Hepatocyte (in vitro differentiated cells): Measurements from ENCODE around the gene CACNA1C. TPM values are rescaled to one million over a fixed set of nuclear protein-coding genes. Genes with fewer than 3 reads are reported as not detected.

ENCODE experiments used
- DNase-seq: peaks from one replicate; pipeline ENCODE4 v3.0.0-alpha.2; 2016; ENCODE audit warnings: low spot score
- H2AFZ ChIP-seq: fragments of 200-600 bp; sonication (generic); 2 replicates; pipeline ENCODE4 v1.6.0; 2016; ENCODE audit warnings: antibody characterized with exemption, mild to moderate bottlenecking
- H3K27ac ChIP-seq: fragments of 200-600 bp; sonication (generic); 2 replicates; pipeline ENCODE4 v1.5.1; 2016; ENCODE audit warnings: mild to moderate bottlenecking
- H3K27me3 ChIP-seq: fragments of 200-600 bp; sonication (generic); 2 replicates; pipeline ENCODE4 v1.6.1; 2016
- H3K36me3 ChIP-seq: fragments of 200-600 bp; sonication (generic); replicated peaks from 2 replicates; pipeline ENCODE4 v1.5.1; 2016; ENCODE audit warnings: low read depth; ENCODE audit not compliant: insufficient read depth
- H3K4me1 ChIP-seq: fragments of 200-600 bp; sonication (generic); 2 replicates; pipeline ENCODE4 v1.5.1; 2016; ENCODE audit warnings: mild to moderate bottlenecking, moderate library complexity; ENCODE audit not compliant: insufficient read depth
- H3K4me2 ChIP-seq: fragments of 200-600 bp; sonication (generic); 2 replicates; pipeline ENCODE4 v1.6.0; 2016
- H3K4me3 ChIP-seq: fragments of 200-600 bp; sonication (generic); 2 replicates; pipeline ENCODE4 v1.5.1; 2016; ENCODE audit warnings: mild to moderate bottlenecking
- H3K79me2 ChIP-seq: fragments of 200-600 bp; sonication (generic); 2 replicates; pipeline ENCODE4 v1.6.0; 2017; ENCODE audit warnings: mild to moderate bottlenecking
- H3K9me2 ChIP-seq: fragments of 200-600 bp; sonication (generic); replicated peaks from 2 replicates; pipeline ENCODE4 v1.6.0; 2017; ENCODE audit warnings: mild to moderate bottlenecking; ENCODE audit not compliant: insufficient read depth
- H3K9me3 ChIP-seq: fragments of 200-600 bp; sonication (generic); 2 replicates; pipeline ENCODE4 v1.5.1; 2016; ENCODE audit warnings: low read depth, mild to moderate bottlenecking
- H4K20me1 ChIP-seq: fragments of 200-600 bp; sonication (generic); 2 replicates; pipeline ENCODE4 v1.6.0; 2016; ENCODE audit warnings: mild to moderate bottlenecking; ENCODE audit not compliant: insufficient read depth, poor library complexity, severe bottlenecking
- CTCF ChIP-seq: fragments of 200-600 bp; sonication (generic); IDR thresholded peaks from 2 replicates; pipeline ENCODE4 v1.5.1; 2016; ENCODE audit warnings: antibody characterized with exemption, mild to moderate bottlenecking; ENCODE audit not compliant: poor library complexity
- EZH2 ChIP-seq: fragments of 200-600 bp; sonication (generic); IDR thresholded peaks from 2 replicates; pipeline ENCODE4 v1.6.1; 2016; ENCODE audit warnings: antibody characterized with exemption, mild to moderate bottlenecking, borderline replicate concordance
- EZH2phosphoT487 ChIP-seq: fragments of 200-600 bp; sonication (generic); IDR thresholded peaks from one replicate; pipeline ENCODE4 v1.6.1; 2018; ENCODE audit warnings: antibody characterized with exemption, mild to moderate bottlenecking, low read depth, moderate library complexity; ENCODE audit not compliant: unreplicated experiment, severe bottlenecking
- WGBS: methylation state at CpG from one replicate; pipeline ENCODE4 v1.1.6; 2016; ENCODE audit warnings: low lambda C conversion rate; ENCODE audit errors: missing lambda C conversion rate; 5-methylcytosine and 5-hydroxymethylcytosine counted together
- polyA plus RNA-seq: library from polyadenylated mRNA; unstranded; fragments of >200 nt; fragmentation: Nextera tagmentation; extraction: Ambion mirVana; gene quantifications from 2 replicates; pipeline ENCODE4 v1.2.1, GENCODE V29; 2016
- total RNA-seq: library from RNA; depleted of rRNA; stranded (reverse); fragments of >200 nt; gene quantifications from 2 replicates; pipeline ENCODE4 v1.2.3, GENCODE V29; 2014

The CACNA1C gene
- total and polyA plus RNA-seq, 2 experiments from 2014 or later: 3.2 to 4.0 TPM

GRCh38 chr12:2346416-2346815, 293.6 kb downstream of the CACNA1C start:
- no peak overlapping the region for H3K4me3 ChIP-seq
- no peaks in the 10 kb centered on the region for H3K27me3 ChIP-seq
- H3K4me2 ChIP-seq: no peak overlapping the region
- no peaks in the 10 kb centered on the region for H3K79me2 ChIP-seq
- H4K20me1 ChIP-seq: no peaks in the 10 kb centered on the region
- no peaks in the 10 kb centered on the region for H3K9me3 ChIP-seq
- no peak for TF ChIP-seq CTCF
- no peak overlapping the region for H2AFZ ChIP-seq
- H3K4me1 ChIP-seq: peaks cover 32% of the 10 kb centered on the region
- no peaks in the 10 kb centered on the region for H3K36me3 ChIP-seq
- H3K27ac ChIP-seq: no peak overlapping the region
- no peaks in the 10 kb centered on the region for H3K9me2 ChIP-seq
- no peak for DNase-seq
- WGBS: 61% methylated on average over 5 of the region's 5 CpGs

- Histone ChIP-seq H4K20me1 (no peaks in the 10 kb centered on the region), H3K9me3 (no peaks in the 10 kb centered on the region), H3K4me1 (peaks cover 25% of the 10 kb centered on the region), H3K4me2 (no peak overlapping the region), H3K79me2 (no peaks in the 10 kb centered on the region), H3K36me3 (no peaks in the 10 kb centered on the region), H3K27me3 (no peaks in the 10 kb centered on the region), H3K27ac (no peak overlapping the region), H3K4me3 (no peak overlapping the region), H3K9me2 (no peaks in the 10 kb centered on the region), H2AFZ (no peak overlapping the region)
- WGBS: 81% methylated on average over 6 of the region's 6 CpGs
- TF ChIP-seq EZH2: no peak
- TF ChIP-seq CTCF: no peak
- DNase-seq: no peak
These were observed 294.5 kb downstream of the CACNA1C start for GRCh38 chr12:2347137-2347843.

- H3K4me2 ChIP-seq: no peak overlapping the region
- no peaks in the 10 kb centered on the region for H3K9me3 ChIP-seq
- 85% methylated on average over 19 of the region's 19 CpGs for WGBS
- H3K9me2 ChIP-seq: no peaks in the 10 kb centered on the region
- H3K27me3 ChIP-seq: no peaks in the 10 kb centered on the region
- TF ChIP-seq EZH2 (no peak), EZH2phosphoT487 (no peak), CTCF (no peak)
- no peaks in the 10 kb centered on the region for H4K20me1 ChIP-seq
- H2AFZ ChIP-seq: no peak overlapping the region
- no peak overlapping the region for H3K4me3 ChIP-seq
- H3K79me2 ChIP-seq: no peaks in the 10 kb centered on the region
- no peak overlapping the region for H3K27ac ChIP-seq
- H3K36me3 ChIP-seq: no peaks in the 10 kb centered on the region
- peaks cover 20% of the 10 kb centered on the region for H3K4me1 ChIP-seq
- no peak for DNase-seq
These were observed 295.2 kb downstream of the CACNA1C start for GRCh38 chr12:2347844-2348481.
